IPS-11a (cell line): ENCODE measurements around the gene GFAP.

Experiments
- H3K4me3 ChIP-seq: one replicate; pipeline ENCODE4 v1.5.1; 2013; ENCODE audit warnings: low read depth, low read length, control low read depth

GFAP gene

GRCh38 chr17:44903012-44903685 is 12.2 kb downstream of the GFAP start:
- no peak overlapping the region for H3K4me3 ChIP-seq

DNA sequence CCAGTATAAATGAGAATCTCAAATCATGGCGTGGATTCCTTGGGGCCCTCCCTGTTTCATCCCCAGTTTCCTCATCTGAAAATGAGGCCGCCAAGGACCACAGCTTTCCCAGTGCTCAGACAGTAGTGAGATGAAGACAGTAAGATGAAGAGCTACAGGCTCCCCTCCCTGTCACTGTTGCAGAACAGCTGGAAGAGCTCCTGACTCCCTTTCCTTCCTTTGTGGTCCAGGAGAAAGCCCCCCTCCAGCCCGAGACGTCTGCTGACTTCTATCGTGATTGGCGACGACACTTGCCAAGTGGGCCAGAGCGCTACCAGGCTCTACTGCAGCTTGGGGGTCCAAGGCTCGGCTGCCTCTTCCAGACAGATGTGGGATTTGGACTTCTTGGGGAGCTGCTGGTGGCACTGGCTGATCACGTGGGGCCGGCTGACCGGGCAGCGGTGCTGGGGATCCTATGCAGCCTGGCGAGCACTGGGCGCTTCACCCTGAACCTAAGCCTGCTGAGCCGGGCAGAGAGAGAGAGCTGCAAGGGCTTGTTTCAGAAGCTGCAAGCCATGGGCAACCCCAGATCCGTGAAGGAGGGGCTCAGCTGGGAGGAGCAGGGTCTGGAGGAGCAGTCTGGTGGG is 13.1 kb downstream of the GFAP start:
- no peak overlapping the region for H3K4me3 ChIP-seq

DNA sequence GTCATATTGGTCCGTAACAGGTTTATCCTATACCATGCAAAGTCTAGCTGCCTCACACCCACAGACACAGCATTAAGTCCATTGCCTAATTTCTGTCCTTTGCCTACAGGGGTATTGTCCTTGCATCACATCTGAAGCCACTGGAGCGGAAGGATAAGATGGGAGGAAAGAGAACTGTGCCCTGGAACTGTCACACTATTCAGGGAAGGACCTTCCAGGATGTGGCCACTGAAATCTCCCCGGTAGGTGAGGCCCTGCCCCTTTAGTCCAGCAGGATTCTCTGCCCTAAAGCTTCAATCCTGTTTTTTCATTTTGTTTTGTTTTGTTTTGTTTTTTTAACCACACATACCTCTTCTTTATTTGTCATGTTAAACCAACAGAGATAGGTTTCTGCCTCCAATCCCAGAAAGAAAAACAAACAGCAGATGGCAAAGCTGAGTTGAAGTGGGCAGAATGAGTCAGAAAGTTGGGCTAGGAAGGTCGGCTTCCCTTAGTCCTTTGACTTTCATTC is 13.8 kb downstream of the GFAP start:
- H3K4me3 ChIP-seq: no peak overlapping the region

DNA sequence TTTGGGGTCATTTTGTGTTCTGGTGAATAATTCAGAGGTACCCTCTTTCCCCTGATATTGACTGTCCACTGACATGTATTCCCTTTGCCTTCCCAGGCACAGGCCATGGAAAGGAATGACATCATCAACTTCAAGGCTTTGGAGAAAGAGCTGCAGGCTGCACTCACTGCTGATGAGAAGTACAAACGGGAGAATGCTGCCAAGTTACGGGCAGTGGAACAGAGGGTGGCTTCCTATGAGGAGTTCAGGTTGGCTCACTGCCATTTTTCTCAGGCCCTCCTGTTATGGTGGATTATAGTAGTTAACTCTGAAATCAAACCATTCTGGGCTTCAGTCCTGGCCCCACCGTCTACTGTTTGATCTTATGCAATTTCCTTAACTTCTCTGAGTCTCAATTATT is 14.4 kb downstream of the GFAP start:
- no peak overlapping the region for H3K4me3 ChIP-seq

DNA sequence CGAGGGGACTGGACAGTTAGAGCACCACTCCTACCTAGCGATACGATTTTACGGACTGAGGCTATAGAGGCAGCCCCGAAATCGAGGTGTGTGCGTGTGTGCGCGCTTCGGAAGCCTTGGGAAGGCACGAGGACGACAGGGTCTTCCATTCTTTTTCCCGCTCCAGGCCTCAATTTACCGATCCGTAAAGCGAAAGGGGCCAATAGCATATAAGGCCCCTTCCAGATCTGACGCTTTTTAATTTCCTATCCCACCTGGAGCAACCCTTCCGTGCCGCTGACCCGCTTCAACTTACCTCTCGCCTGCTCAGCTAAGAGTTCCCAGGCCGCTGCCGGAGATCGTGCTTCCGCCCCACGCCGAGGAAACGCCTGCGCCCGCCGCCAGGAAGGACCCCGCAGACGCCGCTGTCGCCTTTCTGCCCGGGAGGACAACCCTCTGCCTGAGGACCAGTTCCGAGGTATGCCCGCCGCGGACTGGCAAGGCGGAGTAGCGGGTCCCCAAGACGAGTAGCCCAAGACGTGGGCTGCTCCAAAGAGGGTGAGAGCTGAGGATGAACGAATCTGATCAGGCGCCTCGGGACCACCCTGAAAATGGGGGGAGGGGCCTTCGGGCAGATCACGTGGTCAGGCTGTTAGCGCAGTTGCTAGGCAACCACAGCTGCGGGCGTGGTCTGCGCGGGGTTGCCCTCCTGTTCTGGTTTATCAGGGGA is 16.1 kb downstream of the GFAP start, which contains the start of gene EFTUD2:
EFTUD2 (minus strand) TSS at position 372 of the 709 bp plus-strand sequence. CDS start 4,924 bp downstream, outside the sequence.
- H3K4me3 ChIP-seq: peak within 1 kb of the TSS; percentile 99

DNA sequence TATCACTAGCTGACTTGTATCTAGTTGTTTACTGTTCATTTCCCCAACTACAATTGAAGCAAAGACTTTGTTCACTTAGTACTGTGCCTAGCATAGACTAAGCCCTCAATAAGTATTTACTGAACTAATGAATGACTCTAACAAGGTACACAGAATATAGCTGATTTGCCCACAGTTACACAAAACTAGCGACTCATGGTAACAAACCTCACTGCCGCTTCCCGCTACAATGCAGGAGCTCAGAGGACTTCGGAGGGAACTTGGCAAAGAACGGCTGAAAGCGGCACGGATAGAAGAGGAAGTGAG is 16.6 kb downstream of the GFAP start:
- peak overlapping the region; percentile 99 for H3K4me3 ChIP-seq

DNA sequence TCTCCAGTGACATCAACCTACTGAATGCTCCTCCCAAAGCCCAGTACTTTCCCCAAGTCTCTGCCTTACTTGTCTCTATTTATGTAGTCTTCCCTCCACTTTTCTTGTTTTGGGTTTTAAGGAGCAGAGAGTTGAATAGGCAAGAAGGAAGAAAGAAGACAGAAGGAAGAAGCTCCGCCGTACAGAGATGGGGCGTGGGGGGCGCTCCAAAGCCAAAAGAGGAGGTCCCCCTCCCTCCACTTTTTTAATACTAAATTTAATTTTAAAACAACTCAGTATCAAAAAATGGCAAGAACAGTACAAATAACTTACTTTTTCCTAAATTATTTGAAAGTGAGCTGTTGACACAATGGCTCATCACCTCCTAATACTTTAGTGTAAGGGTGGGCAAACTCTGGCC is 20.7 kb downstream of the GFAP start:
- no peak overlapping the region for H3K4me3 ChIP-seq

DNA sequence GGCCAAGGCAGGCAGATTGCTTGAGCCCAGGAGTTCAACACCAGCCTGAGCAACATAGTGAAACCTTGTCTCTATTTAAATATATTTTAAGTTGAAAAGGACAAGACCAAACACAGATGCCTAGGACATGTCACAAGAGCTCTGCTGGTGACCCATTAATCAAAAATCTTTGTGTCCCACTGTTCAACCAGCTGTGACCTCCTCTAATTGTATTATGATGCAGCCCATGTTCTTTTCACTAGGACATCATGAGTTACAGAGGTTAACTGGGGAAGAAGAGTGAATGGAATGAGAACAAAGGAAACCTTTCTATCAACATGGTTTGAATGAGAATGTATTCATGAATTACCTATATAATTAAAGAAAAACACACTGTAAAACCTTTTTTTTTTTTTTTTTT is 23.1 kb downstream of the GFAP start:
- no peak overlapping the region for H3K4me3 ChIP-seq

- no peak overlapping the region for H3K4me3 ChIP-seq
Measured at GRCh38 chr17:44889003-44889402, 26.3 kb downstream of the GFAP start.

DNA sequence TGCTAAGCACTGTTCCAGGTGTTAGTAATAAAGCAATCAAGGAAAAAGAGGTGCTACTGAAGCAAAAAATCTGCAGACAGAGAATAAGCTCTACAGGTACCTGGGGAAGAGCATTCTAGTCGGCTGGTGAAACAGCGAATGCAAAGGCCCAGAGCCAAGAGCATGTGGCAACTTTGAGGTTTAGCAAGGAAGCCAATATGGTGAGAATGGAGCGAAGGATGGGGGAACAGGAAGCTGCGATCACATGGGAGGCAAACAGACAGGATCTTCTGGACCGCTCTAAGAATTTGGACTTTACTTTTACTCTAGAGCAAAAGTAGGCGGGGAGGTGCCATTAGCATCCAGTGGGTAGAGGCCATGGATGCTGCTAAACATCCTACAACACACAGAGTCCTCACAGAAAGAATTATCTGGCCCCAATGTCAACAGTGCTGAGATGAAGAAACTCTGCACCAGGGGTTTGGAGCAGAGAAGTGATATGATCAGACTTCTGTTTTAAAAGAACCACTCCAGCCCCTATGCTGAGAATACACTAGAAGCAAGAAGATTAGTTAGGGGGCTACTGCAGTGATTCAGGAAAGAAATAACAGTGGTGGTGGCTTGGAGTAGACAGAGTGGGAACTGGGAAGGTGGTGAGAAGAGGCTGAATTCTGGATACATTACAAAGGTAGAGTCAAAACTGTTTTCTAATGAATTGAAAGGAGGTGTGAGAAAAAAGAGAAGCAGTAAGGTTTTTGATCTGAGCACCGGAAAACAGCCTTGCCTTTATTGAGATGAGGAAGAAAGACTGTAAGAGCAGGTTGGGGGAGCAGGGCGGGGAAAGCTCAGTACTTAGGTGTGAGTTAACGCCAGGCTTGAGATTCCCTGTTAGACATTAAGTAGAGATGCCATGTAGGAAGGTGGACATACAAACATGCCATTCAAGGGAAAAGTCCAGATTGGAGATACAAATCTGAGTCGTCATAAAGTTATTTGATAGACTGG is 27.0 kb downstream of the GFAP start:
- H3K4me3 ChIP-seq: no peak overlapping the region

- H3K4me3 ChIP-seq: no peak overlapping the region
Measured at GRCh38 chr17:44887016-44887415, 28.3 kb downstream of the GFAP start.

- no peak overlapping the region for H3K4me3 ChIP-seq
Measured at GRCh38 chr17:44884941-44885340, 30.4 kb downstream of the GFAP start.

- no peak overlapping the region for H3K4me3 ChIP-seq
Measured at GRCh38 chr17:44881145-44881544, 34.2 kb downstream of the GFAP start.

- no peak overlapping the region for H3K4me3 ChIP-seq
Measured at GRCh38 chr17:44880062-44880461, 35.2 kb downstream of the GFAP start.

DNA sequence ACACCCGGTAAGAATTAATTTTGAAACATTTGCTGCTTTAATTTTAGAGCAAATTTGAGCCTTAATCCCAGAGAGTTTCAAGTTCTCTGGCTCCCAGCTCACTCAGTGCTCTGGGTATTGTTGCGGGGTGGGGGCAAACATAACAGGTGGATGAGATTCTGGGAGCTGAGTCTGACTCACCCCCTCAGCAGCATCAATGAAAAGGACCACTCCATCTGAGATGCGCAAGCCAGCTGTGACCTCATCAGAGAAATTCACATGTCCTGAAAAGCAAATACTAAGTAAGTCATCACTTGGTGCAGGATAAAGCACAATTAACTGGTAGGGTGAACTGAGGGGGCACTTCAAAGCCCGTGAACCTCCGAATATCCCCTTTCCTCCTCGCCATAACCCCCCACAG is 35.9 kb downstream of the GFAP start:
- no peak overlapping the region for H3K4me3 ChIP-seq

DNA sequence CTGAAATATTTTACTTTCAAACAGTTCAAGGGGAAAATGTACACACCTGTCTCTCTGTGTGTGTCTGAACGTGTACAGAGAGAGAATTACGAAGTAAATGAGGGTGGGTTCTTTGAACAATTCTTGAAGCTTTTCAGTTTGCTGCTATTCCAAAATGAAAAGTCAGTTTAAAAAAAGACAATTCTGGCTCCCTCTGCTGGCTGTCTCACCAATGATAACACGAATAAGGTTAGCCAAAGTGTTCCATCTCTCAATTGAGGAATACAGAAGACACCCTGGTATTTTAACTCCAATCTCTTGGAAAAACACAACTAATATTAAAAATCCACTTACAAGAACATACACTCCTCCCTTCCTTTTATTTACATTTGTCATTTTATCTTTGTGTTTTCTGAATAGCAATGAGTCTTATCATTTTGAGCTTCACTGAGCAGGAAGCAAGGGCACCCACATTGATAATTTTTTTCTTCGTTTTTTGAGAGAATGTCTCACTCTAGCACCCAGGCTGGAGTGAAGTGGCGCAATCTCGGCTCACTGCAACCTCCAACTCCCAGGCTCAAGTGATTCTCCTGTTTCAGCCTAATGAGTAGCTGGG is 36.6 kb downstream of the GFAP start:
- H3K4me3 ChIP-seq: no peak overlapping the region

GRCh38 chr17:44877121-44877520 is 38.2 kb downstream of the GFAP start:
- H3K4me3 ChIP-seq: no peak overlapping the region

GRCh38 chr17:44875761-44876160 is 39.5 kb downstream of the GFAP start:
- H3K4me3 ChIP-seq: no peak overlapping the region

DNA sequence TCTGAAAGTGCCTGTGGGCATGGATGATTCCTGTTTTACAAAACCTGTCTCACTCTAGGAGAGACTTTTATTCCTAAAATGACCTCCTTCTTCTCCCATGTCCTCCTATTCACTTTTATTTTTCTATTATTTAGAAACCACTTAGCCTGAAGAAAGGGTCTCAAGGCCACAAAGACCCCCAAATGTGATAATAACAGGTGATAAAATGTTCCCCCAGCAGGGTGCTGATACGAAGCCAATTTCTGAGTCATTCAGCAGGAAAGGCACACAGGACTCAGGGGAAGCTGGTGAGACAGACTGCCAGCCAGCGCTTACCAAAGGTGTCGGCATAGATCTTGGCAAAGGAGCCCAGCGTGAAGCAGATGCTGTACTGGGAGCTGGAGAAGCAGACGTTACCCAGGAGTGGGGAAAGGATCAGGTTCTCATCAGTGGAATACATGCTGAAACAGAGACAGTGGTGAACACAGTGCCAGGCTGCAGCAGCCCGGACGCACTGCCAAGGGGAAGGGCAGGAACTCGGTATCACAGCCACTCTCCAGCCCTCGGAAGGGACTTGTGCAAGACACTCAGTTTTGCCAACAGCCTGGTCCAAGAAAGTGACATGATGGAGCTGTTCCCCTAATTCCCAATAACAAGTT is 43.0 kb downstream of the GFAP start:
- H3K4me3 ChIP-seq: no peak overlapping the region

- no peak overlapping the region for H3K4me3 ChIP-seq
Measured at GRCh38 chr17:44871556-44871955, 43.7 kb downstream of the GFAP start.
